HCT116 (cell line): Measurements from ENCODE around the gene NPS. TPM values are rescaled to one million over a fixed set of nuclear protein-coding genes. Genes with fewer than 3 reads are reported as not detected.

ENCODE experiments used
- ATAC-seq: fragments of 200-7000 bp; cut with Tn5 transposase; 2 replicates; pipeline ENCODE4 v1.9.1; 2020; ENCODE audit warnings: mild to moderate bottlenecking, moderate library complexity
- BruUV-seq: library from RNA; stranded (reverse); fragments of 400-500 nt; replicated peaks from 2 replicates; lab custom pipeline; 2021; lab: Mats Ljungman, UMichigan
- CTCF ChIA-PET: fragments of 300-600 bp; sonication (Branson Sonifier 250); formaldehyde crosslinking; loops from one replicate; lab custom pipeline; 2021; ENCODE audit warnings: antibody characterized with exemption; lab: Charles Lee
- POLR2A ChIA-PET: fragments of 300-600, 350-600 bp; sonication (Branson Sonifier 250); formaldehyde crosslinking; loops from one replicate; lab custom pipeline; 2021; ENCODE audit warnings: antibody characterized with exemption; lab: Charles Lee
- RAD21 ChIA-PET, 2 experiments: fragments of 300-600 bp; sonication (Branson Sonifier 250); formaldehyde crosslinking; loops; one replicate each; lab custom pipeline; 2023; ENCODE audit warnings: low total read pairs in 2 of 2; ENCODE audit not compliant: uncharacterized antibody in 2 of 2, unreplicated experiment in 2 of 2, low non-redundant PET in 1 of 2; lab: Charles Lee
- DNase-seq: peaks from one replicate; pipeline ENCODE4 v3.0.0-alpha.2; 2010; ENCODE audit warnings: low read depth, low spot score
- H2AFZ ChIP-seq: fragments of 200-600 bp; shearing (Covaris generic), sonication (generic); 2 replicates; pipeline ENCODE4 v1.6.1; 2017; ENCODE audit warnings: low read depth, mixed run types, mixed read lengths, antibody characterized with exemption, low read length; ENCODE audit not compliant: poor library complexity, severe bottlenecking
- H3K27ac ChIP-seq: 2 replicates; pipeline ENCODE4 v1.5.1; 2012; ENCODE audit warnings: low read depth, low read length
- H3K27me3 ChIP-seq: fragments of 200-600 bp; sonication (generic); 2 replicates; pipeline ENCODE4 v1.6.1; 2016; ENCODE audit warnings: mixed run types, low read length, mixed read lengths; ENCODE audit not compliant: insufficient read depth
- H3K36me3 ChIP-seq, 2 experiments: fragments of 200-500 bp in 1 of 2; fragments of 200-600 bp in 1 of 2; sonication (Bioruptor generic) in 1 of 2; sonication (generic) in 1 of 2; 2 replicates each; pipeline versions ENCODE4 v1.5.1 to v1.6.1; 2014 to 2016; ENCODE audit warnings: low read length in 2 of 2, inconsistent platforms in 1 of 2, mixed read lengths in 1 of 2, mixed run types in 1 of 2; ENCODE audit not compliant: insufficient read depth in 2 of 2, control insufficient read depth in 1 of 2
- H3K4me1 ChIP-seq, 2 experiments: fragments of 200-600 bp in 1 of 2; sonication (generic) in 1 of 2; 2 replicates each; pipeline versions ENCODE4 v1.5.1 to v1.6.1; 2012 to 2017; ENCODE audit warnings: low read length in 2 of 2, inconsistent platforms in 1 of 2, mild to moderate bottlenecking in 1 of 2, mixed read lengths in 1 of 2, mixed run types in 1 of 2, moderate library complexity in 1 of 2; ENCODE audit not compliant: insufficient read depth in 2 of 2, control insufficient read depth in 1 of 2
- H3K4me2 ChIP-seq: fragments of 200-600 bp; sonication (generic); 2 replicates; pipeline ENCODE4 v1.6.1; 2017; ENCODE audit warnings: mixed run types, low read length, mixed read lengths
- H3K4me3 ChIP-seq, 2 experiments: fragments of 200-600 bp in 1 of 2; sonication (generic) in 1 of 2; replicated peaks in 1 of 2; 2 replicates each; pipeline ENCODE4 v1.5.1; 2011 to 2016; ENCODE audit warnings: low read length in 2 of 2, control low read depth in 1 of 2, low read depth in 1 of 2, mild to moderate bottlenecking in 1 of 2, mixed read lengths in 1 of 2, mixed run types in 1 of 2
- H3K79me2 ChIP-seq: fragments of 200-600 bp; sonication (generic); 2 replicates; pipeline ENCODE4 v1.6.1; 2017; ENCODE audit warnings: mild to moderate bottlenecking, mixed run types, low read length, moderate library complexity, mixed read lengths; ENCODE audit not compliant: insufficient read depth
- H3K9ac ChIP-seq: fragments of 200-600 bp; sonication (generic); 2 replicates; pipeline ENCODE4 v1.6.1; 2016; ENCODE audit warnings: low read length, mixed read lengths
- H3K9me2 ChIP-seq: fragments of 200-600 bp; sonication (generic), shearing (Covaris generic); 2 replicates; pipeline ENCODE4 v1.6.1; 2017; ENCODE audit warnings: mixed run types, mild to moderate bottlenecking, moderate library complexity; ENCODE audit not compliant: insufficient read depth
- H3K9me3 ChIP-seq, 2 experiments: fragments of 200-500 bp in 1 of 2; fragments of 200-600 bp in 1 of 2; sonication (Bioruptor generic) in 1 of 2; sonication (generic) in 1 of 2; 2 replicates each; pipeline ENCODE4 v1.6.1; 2014 to 2017; ENCODE audit warnings: low read length in 2 of 2, mixed read lengths in 2 of 2, inconsistent platforms in 1 of 2, low read depth in 1 of 2, mild to moderate bottlenecking in 1 of 2, mixed run types in 1 of 2, moderate library complexity in 1 of 2; ENCODE audit not compliant: control insufficient read depth in 1 of 2, insufficient read depth in 1 of 2
- H4K20me1 ChIP-seq: fragments of 200-600 bp; sonication (generic), shearing (Covaris generic); 2 replicates; pipeline ENCODE4 v1.6.1; 2017; ENCODE audit warnings: mixed run types, mild to moderate bottlenecking, moderate library complexity; ENCODE audit not compliant: insufficient read depth
- ATF3 ChIP-seq: IDR thresholded peaks from 2 replicates; pipeline ENCODE4 v1.6.1; 2012
- CBX3 ChIP-seq: IDR thresholded peaks from 2 replicates; pipeline ENCODE4 v1.6.1; 2012; ENCODE audit warnings: low read depth
- CEBPB ChIP-seq: IDR thresholded peaks from 2 replicates; pipeline ENCODE4 v1.6.1; 2012; ENCODE audit warnings: low read depth
- EGR1 ChIP-seq: IDR thresholded peaks from 2 replicates; pipeline ENCODE4 v1.6.1; 2012; ENCODE audit warnings: low read depth
- ELF1 ChIP-seq: IDR thresholded peaks from 2 replicates; pipeline ENCODE4 v1.6.1; 2012; ENCODE audit warnings: low read depth, borderline replicate concordance
- FOSL1 ChIP-seq: IDR thresholded peaks from 2 replicates; pipeline ENCODE4 v1.6.1; 2012; ENCODE audit warnings: low read depth
- MAX ChIP-seq: IDR thresholded peaks from 2 replicates; pipeline ENCODE4 v1.6.1; 2012
- POLR2A ChIP-seq: IDR thresholded peaks from 2 replicates; pipeline ENCODE4 v1.7.0; 2011; ENCODE audit warnings: borderline replicate concordance; ENCODE audit not compliant: insufficient read depth, insufficient read length; ENCODE audit errors: extremely low read depth
- REST ChIP-seq: IDR thresholded peaks from 2 replicates; pipeline ENCODE4 v1.6.1; 2012; ENCODE audit warnings: low read depth
- SIN3A ChIP-seq: IDR thresholded peaks from 2 replicates; pipeline ENCODE4 v1.6.1; 2012; ENCODE audit warnings: low read depth
- SP1 ChIP-seq: IDR thresholded peaks from 2 replicates; pipeline ENCODE4 v1.6.1; 2012; ENCODE audit warnings: low read depth
- YY1 ChIP-seq: IDR thresholded peaks from 2 replicates; pipeline ENCODE4 v1.6.1; 2011; ENCODE audit warnings: low read length, low read depth, moderate library complexity, mild to moderate bottlenecking; ENCODE audit not compliant: insufficient replicate concordance; ENCODE audit errors: extremely low read depth
- ZBTB33 ChIP-seq: IDR thresholded peaks from 2 replicates; pipeline ENCODE4 v1.6.1; 2011; ENCODE audit warnings: mild to moderate bottlenecking, low read length, moderate library complexity; ENCODE audit not compliant: insufficient replicate concordance; ENCODE audit errors: extremely low read depth
- ZFX ChIP-seq: fragments of 450-650 bp; IDR thresholded peaks from 2 replicates; pipeline ENCODE4 v1.6.1; 2017
- ZNF274 ChIP-seq: fragments of 200-500 bp; sonication (Bioruptor generic); IDR thresholded peaks from 2 replicates; pipeline ENCODE4 v1.6.1; 2014; ENCODE audit warnings: mild to moderate bottlenecking, low read depth, low read length, inconsistent platforms
- intact Hi-C: fragments of 100-400 bp; cut with micrococcal nuclease; formaldehyde crosslinking; loops from 2 replicates; pipeline ENCODE4 v1.10.0; 2022
- total RNA-seq: library from RNA; stranded (reverse); gene quantifications from one replicate; pipeline ENCODE4 v1.2.1, GENCODE V29; 2021; ENCODE audit not compliant: unreplicated experiment

The NPS gene
- total RNA-seq, 1 experiment from 2014 or later = not detected

GRCh38 chr10:127523476-127523875 lies 25.6 kb upstream of the NPS start:
- POLR2A ChIA-PET = no interaction called here
- peaks cover 4 to 12% of the 10 kb centered on the region in 2 experiments; a peak in 3 of 4 replicates for H3K4me1 ChIP-seq
- BruUV-seq = no TSS peak
- no peaks in the 10 kb centered on the region for H4K20me1 ChIP-seq
- no peak overlapping the region for H3K4me2 ChIP-seq
- H3K36me3 ChIP-seq = no peaks in the 10 kb centered on the region
- no peaks in the 10 kb centered on the region for H3K79me2 ChIP-seq
- ATAC-seq (no peak), DNase-seq (no peak)
- H3K27ac ChIP-seq = no peak overlapping the region
- TF ChIP-seq YY1 (no peak), ELF1 (no peak), MAX (no peak), ZFX (no peak), ATF3 (no peak), SIN3A (no peak), REST (no peak), POLR2A (no peak), CBX3 (no peak), EGR1 (no peak), SP1 (no peak), ZNF274 (no peak), FOSL1 (no peak), CEBPB (no peak), ZBTB33 (no peak)
- intact Hi-C loops = no loop called here
- RAD21 ChIA-PET = no interaction called here
- CTCF ChIA-PET = no interaction called here
- H3K9ac ChIP-seq = no peak overlapping the region
- H3K9me3 ChIP-seq = no peaks in the 10 kb centered on the region
- no peaks in the 10 kb centered on the region for H3K9me2 ChIP-seq
- peaks cover 58% of the 10 kb centered on the region for H3K27me3 ChIP-seq
- no peak overlapping the region for H2AFZ ChIP-seq
- no peak overlapping the region for H3K4me3 ChIP-seq
